IMR-90 (cell line): ENCODE data around the gene SNED1. TPM values are rescaled to one million over a fixed set of nuclear protein-coding genes. Genes with fewer than 3 reads are reported as not detected.

Experiments
- ATAC-seq: fragments of 200-7000 bp; cut with Tn5 transposase; 2 replicates; pipeline ENCODE4 v1.9.1; 2020; ENCODE audit warnings: low read depth, mild to moderate bottlenecking, moderate library complexity
- BruUV-seq: library from RNA; stranded (reverse); fragments of 400-500 nt; replicated peaks from 2 replicates; lab custom pipeline; 2021; lab: Mats Ljungman, UMichigan
- CTCF ChIA-PET: fragments of 300-600 bp; formaldehyde crosslinking; extraction: SDS; loops from one replicate; lab custom pipeline; 2021; ENCODE audit warnings: antibody characterized with exemption; lab: Yijun Ruan, JAX
- POLR2A ChIA-PET: fragments of 300-600 bp; sonication (Branson Sonifier 250); formaldehyde crosslinking; loops from one replicate; lab custom pipeline; 2022; ENCODE audit warnings: antibody characterized with exemption; ENCODE audit not compliant: unreplicated experiment; lab: Charles Lee
- DNase-seq: peaks from one replicate; pipeline ENCODE4 v3.0.0; 2013
- H2AFZ ChIP-seq: replicated peaks from 2 replicates; pipeline ENCODE3; 2013; ENCODE audit warnings: low read length, mild to moderate bottlenecking; ENCODE audit not compliant: poor library complexity
- H2AK5ac ChIP-seq: 2 replicates; pipeline ENCODE4 v1.6.1; 2013; ENCODE audit warnings: low read depth, low read length, inconsistent platforms
- H2AK9ac ChIP-seq: replicated peaks from 2 replicates; pipeline ENCODE3; 2013; ENCODE audit warnings: mild to moderate bottlenecking, low read depth, low read length, moderate library complexity; ENCODE audit not compliant: poor library complexity
- H2BK120ac ChIP-seq: 2 replicates; pipeline ENCODE4 v1.6.1; 2013; ENCODE audit warnings: low read depth, low read length, inconsistent platforms
- H2BK15ac ChIP-seq: 3 replicates; pipeline ENCODE4 v1.6.1; 2013; ENCODE audit warnings: low read depth, low read length, inconsistent platforms
- H2BK20ac ChIP-seq: 2 replicates; pipeline ENCODE4 v1.6.1; 2013; ENCODE audit warnings: low read depth, mild to moderate bottlenecking, inconsistent platforms, low read length, moderate library complexity
- H2BK5ac ChIP-seq: 2 replicates; pipeline ENCODE4 v1.6.1; 2013; ENCODE audit warnings: mild to moderate bottlenecking, low read depth, low read length, inconsistent platforms; ENCODE audit not compliant: poor library complexity, severe bottlenecking
- H3K14ac ChIP-seq: replicated peaks from 2 replicates; pipeline ENCODE4 v1.6.1; 2013; ENCODE audit warnings: low read depth, low read length, inconsistent platforms
- H3K18ac ChIP-seq: 2 replicates; pipeline ENCODE4 v1.6.1; 2013; ENCODE audit warnings: low read depth, low read length, control low read depth
- H3K23ac ChIP-seq: 2 replicates; pipeline ENCODE4 v1.6.1; 2013; ENCODE audit warnings: low read depth, low read length, inconsistent platforms
- H3K27ac ChIP-seq: 2 replicates; pipeline ENCODE4 v1.5.1; 2013; ENCODE audit warnings: mild to moderate bottlenecking, control low read depth, low read length; ENCODE audit not compliant: insufficient read depth
- H3K27me3 ChIP-seq: 2 replicates; pipeline ENCODE4 v1.6.1; 2013; ENCODE audit warnings: low read length; ENCODE audit not compliant: control insufficient read depth, insufficient read depth
- H3K36me3 ChIP-seq: 2 replicates; pipeline ENCODE4 v1.6.1; 2013; ENCODE audit warnings: low read length, mixed read lengths; ENCODE audit not compliant: control insufficient read depth, insufficient read depth
- H3K4ac ChIP-seq: 2 replicates; pipeline ENCODE4 v1.6.1; 2013; ENCODE audit warnings: low read depth, low read length, inconsistent platforms
- H3K4me1 ChIP-seq: 2 replicates; pipeline ENCODE4 v1.6.1; 2013; ENCODE audit warnings: low read length, mixed read lengths; ENCODE audit not compliant: control insufficient read depth, insufficient read depth
- H3K4me2 ChIP-seq: 2 replicates; pipeline ENCODE4 v1.6.1; 2013; ENCODE audit warnings: low read depth, mild to moderate bottlenecking, control low read depth, low read length, moderate library complexity
- H3K4me3 ChIP-seq: 2 replicates; pipeline ENCODE4 v1.5.1; 2013; ENCODE audit warnings: low read depth, mild to moderate bottlenecking, control low read depth, low read length, moderate library complexity; ENCODE audit not compliant: insufficient read depth
- H3K56ac ChIP-seq: 2 replicates; pipeline ENCODE4 v1.6.1; 2013; ENCODE audit warnings: low read length, inconsistent platforms; ENCODE audit not compliant: insufficient read depth; ENCODE audit errors: extremely low read depth
- H3K79me1 ChIP-seq, 2 experiments: 2 replicates each; pipeline ENCODE4 v1.6.1; 2013; ENCODE audit warnings: low read length in 2 of 2, inconsistent platforms in 1 of 2, low read depth in 1 of 2
- H3K9ac ChIP-seq: 2 replicates; pipeline ENCODE4 v1.6.1; 2013; ENCODE audit warnings: low read depth, low read length, control low read depth
- H3K9me1 ChIP-seq: 2 replicates; pipeline ENCODE4 v1.6.1; 2013; ENCODE audit warnings: low read length, inconsistent platforms; ENCODE audit not compliant: insufficient read depth
- H3K9me3 ChIP-seq: 2 replicates; pipeline ENCODE4 v1.6.1; 2013; ENCODE audit warnings: low read length; ENCODE audit not compliant: control insufficient read depth, insufficient read depth
- H4K20me1 ChIP-seq: 2 replicates; pipeline ENCODE4 v1.6.1; 2013; ENCODE audit warnings: low read length, inconsistent platforms; ENCODE audit not compliant: insufficient read depth
- H4K5ac ChIP-seq: 2 replicates; pipeline ENCODE4 v1.6.1; 2013; ENCODE audit warnings: mild to moderate bottlenecking, low read depth, low read length, control low read depth
- H4K8ac ChIP-seq, 2 experiments: 2 replicates each; pipeline ENCODE4 v1.6.1; 2013; ENCODE audit warnings: low read depth in 2 of 2, low read length in 2 of 2, control low read depth in 1 of 2, inconsistent platforms in 1 of 2
- H4K91ac ChIP-seq: 2 replicates; pipeline ENCODE4 v1.6.1; 2013; ENCODE audit warnings: low read depth, low read length, inconsistent platforms; ENCODE audit not compliant: insufficient read depth
- BHLHE40 ChIP-seq: fragments of 150-350 bp; IDR thresholded peaks from 2 replicates; pipeline ENCODE4 v1.6.1; 2016; ENCODE audit warnings: mild to moderate bottlenecking, low read depth, low read length
- CEBPB ChIP-seq: IDR thresholded peaks from 2 replicates; pipeline ENCODE4 v1.6.1; 2012; ENCODE audit warnings: low read depth, low read length, improper control_type of control experiment
- CHD1 ChIP-seq: IDR thresholded peaks from 2 replicates; pipeline ENCODE4 v1.6.1; 2012; ENCODE audit warnings: low read depth, low read length, improper control_type of control experiment
- FOS ChIP-seq: fragments of 150-350 bp; IDR thresholded peaks from 2 replicates; pipeline ENCODE4 v1.6.1; 2016; ENCODE audit warnings: low read depth, low read length
- MAFK ChIP-seq: IDR thresholded peaks from 2 replicates; pipeline ENCODE4 v1.6.1; 2012; ENCODE audit warnings: low read depth, low read length, improper control_type of control experiment
- MAZ ChIP-seq: IDR thresholded peaks from 2 replicates; pipeline ENCODE4 v1.6.1; 2012; ENCODE audit warnings: low read depth, mild to moderate bottlenecking, low read length, improper control_type of control experiment, moderate library complexity, borderline replicate concordance
- MXI1 ChIP-seq: IDR thresholded peaks from 2 replicates; pipeline ENCODE4 v1.6.1; 2012; ENCODE audit warnings: low read depth, mild to moderate bottlenecking, low read length, moderate library complexity, borderline replicate concordance
- NFE2L2 ChIP-seq: fragments of 150-350 bp; IDR thresholded peaks from 2 replicates; pipeline ENCODE4 v1.6.1; 2016; ENCODE audit warnings: low read depth, mild to moderate bottlenecking, low read length
- POLR2A ChIP-seq: IDR thresholded peaks from 2 replicates; pipeline ENCODE4 v1.6.1; 2012; ENCODE audit warnings: mild to moderate bottlenecking, low read depth, low read length
- RAD21 ChIP-seq: IDR thresholded peaks from 2 replicates; pipeline ENCODE4 v1.6.1; 2012; ENCODE audit warnings: low read length, improper control_type of control experiment
- RCOR1 ChIP-seq: IDR thresholded peaks from 2 replicates; pipeline ENCODE4 v1.6.1; 2012; ENCODE audit warnings: mild to moderate bottlenecking, low read length, improper control_type of control experiment; ENCODE audit not compliant: insufficient replicate concordance
- RFX5 ChIP-seq: IDR thresholded peaks from 2 replicates; pipeline ENCODE4 v1.8.0; 2012; ENCODE audit warnings: low read depth, mild to moderate bottlenecking, low read length, moderate library complexity
- SMC3 ChIP-seq: fragments of 150-350 bp; IDR thresholded peaks from 2 replicates; pipeline ENCODE4 v1.6.1; 2016; ENCODE audit warnings: low read depth, mild to moderate bottlenecking, antibody characterized with exemption, low read length, moderate library complexity
- WGBS, 2 experiments: methylation state at CpG; one replicate each; pipeline versions ENCODE4 v1.1.5 to v1.1.7; 2013; ENCODE audit warnings: missing lambda C conversion rate in 2 of 2; ENCODE audit not compliant: insufficient read length in 1 of 2; ENCODE audit errors: extremely low coverage in 2 of 2; 5-methylcytosine and 5-hydroxymethylcytosine counted together
- dilution Hi-C: fragments of 300-500 bp; cut with HindIII; formaldehyde crosslinking; loops from one replicate; pipeline ENCODE4 v1.14.3; 2018; ENCODE audit warnings: low sequenced_read_pairs; ENCODE audit not compliant: unreplicated experiment
- in situ Hi-C: fragments of 300-500 bp; cut with MboI; formaldehyde crosslinking; loops from 3 replicates; pipeline ENCODE4 v1.14.3; 2019; ENCODE audit warnings: low sequenced_read_pairs, inconsistent platforms, mixed read lengths
- intact Hi-C: fragments of 100-400 bp; cut with micrococcal nuclease; formaldehyde crosslinking; loops from 2 replicates; pipeline ENCODE4 v1.10.0; 2022
- polyA plus RNA-seq, 3 experiments: library from polyadenylated mRNA; depleted of rRNA; stranded (reverse); fragments of >200 nt; gene quantifications; 2 replicates each; pipeline ENCODE4 v1.2.3, GENCODE V29; 2012; ENCODE audit warnings: low replicate concordance in 1 of 3
- total RNA-seq: library from RNA; depleted of rRNA; stranded (reverse); fragments of >200 nt; gene quantifications from 2 replicates; pipeline ENCODE4 v1.2.3, GENCODE V29; 2012
- TF ChIP-seq, protein P1 (sequence below): conservative IDR thresholded peaks from 2 replicates; pipeline ENCODE4 v1.5.1; 2012; ENCODE audit warnings: mild to moderate bottlenecking, low read depth, low read length, improper control_type of control experiment
- TF ChIP-seq, protein P2 (sequence below): fragments of 150-350 bp; IDR thresholded peaks from 2 replicates; pipeline ENCODE4 v1.6.1; 2017; ENCODE audit warnings: mild to moderate bottlenecking, antibody characterized with exemption, low read length, low read depth
- TF ChIP-seq, protein P3 (sequence below): fragments of 150-350 bp; IDR thresholded peaks from 2 replicates; pipeline ENCODE4 v1.6.1; 2016; ENCODE audit warnings: low read depth, mild to moderate bottlenecking, low read length, moderate library complexity, borderline replicate concordance

SNED1 gene
- total and polyA plus RNA-seq, 2 of the 4 experiments (the other 2 are of a cell fraction): 1.1 to 3.4 TPM

DNA sequence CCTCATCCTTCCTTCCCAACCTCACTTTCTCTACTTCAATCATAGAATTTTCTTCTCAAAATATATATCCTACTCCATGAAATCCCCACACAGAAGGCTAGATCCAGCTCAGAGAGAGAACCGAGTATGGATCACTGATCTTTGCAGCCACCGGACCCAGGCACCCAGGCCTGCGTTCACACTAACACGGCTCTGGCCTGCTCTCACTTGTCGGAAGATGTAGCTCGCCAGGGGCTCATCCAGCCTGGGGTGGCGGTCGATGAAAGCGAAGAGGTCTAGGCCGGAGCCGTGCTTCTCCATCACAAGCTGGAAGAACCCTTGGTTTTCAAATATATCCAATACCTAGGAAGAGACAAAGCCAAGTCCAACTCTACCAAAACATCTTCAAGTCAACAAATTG is 116.4 kb downstream of the SNED1 start:
- 0 out of 2 replicates have a peak, but pooled peaks cover 3% of the 10 kb centered on the region for H3K9me1 ChIP-seq
- in situ Hi-C loops (no loop called here), dilution Hi-C loops (no loop called here), intact Hi-C loops (no loop called here)
- H3K56ac ChIP-seq: no peak overlapping the region
- H3K27ac ChIP-seq: no peak overlapping the region
- no peak overlapping the region for H4K8ac ChIP-seq
- H2AK5ac ChIP-seq: no peak overlapping the region
- H3K23ac ChIP-seq: no peak overlapping the region
- H3K4me3 ChIP-seq: no peak overlapping the region
- no peak overlapping the region for H2AFZ ChIP-seq
- no peak for ATAC-seq
- no peak overlapping the region for H3K4ac ChIP-seq
- H2BK15ac ChIP-seq: no peak overlapping the region
- H2BK5ac ChIP-seq: no peak overlapping the region
- no CpG with 5 or more reads among the region's 11 CpGs for WGBS, 2 experiments
- H3K79me1 ChIP-seq: 0 out of 4 replicates have a peak, but pooled peaks cover 0 to 2% of the 10 kb centered on the region in 2 experiments
- no TSS peak for BruUV-seq
- H2BK120ac ChIP-seq: no peak overlapping the region
- H3K4me1 ChIP-seq: no peaks in the 10 kb centered on the region
- H4K91ac ChIP-seq: no peak overlapping the region
- H2BK20ac ChIP-seq: no peak overlapping the region
- no peak for DNase-seq
- H4K20me1 ChIP-seq: no peaks in the 10 kb centered on the region
- H4K5ac ChIP-seq: no peak overlapping the region
- peaks cover 1% of the 10 kb centered on the region; the same call in 1 of the 2 replicates for H3K36me3 ChIP-seq
- ChIA-PET CTCF (no interaction called here), POLR2A (no interaction called here)
- no peaks in the 10 kb centered on the region for H3K9me3 ChIP-seq
- H3K18ac ChIP-seq: no peak overlapping the region
- no peak overlapping the region for H2AK9ac ChIP-seq
- no peak overlapping the region for H3K4me2 ChIP-seq
- H3K9ac ChIP-seq: no peak overlapping the region
- no peak overlapping the region for H3K14ac ChIP-seq
- TF ChIP-seq MAZ (no peak), BHLHE40 (no peak), CHD1 (no peak), RAD21 (no peak), MAFK (no peak), RCOR1 (no peak), POLR2A (no peak), NFE2L2 (no peak), SMC3 (no peak), RFX5 (no peak), FOS (no peak), CEBPB (no peak), MXI1 (no peak)
- TF ChIP-seq, protein P1, sequence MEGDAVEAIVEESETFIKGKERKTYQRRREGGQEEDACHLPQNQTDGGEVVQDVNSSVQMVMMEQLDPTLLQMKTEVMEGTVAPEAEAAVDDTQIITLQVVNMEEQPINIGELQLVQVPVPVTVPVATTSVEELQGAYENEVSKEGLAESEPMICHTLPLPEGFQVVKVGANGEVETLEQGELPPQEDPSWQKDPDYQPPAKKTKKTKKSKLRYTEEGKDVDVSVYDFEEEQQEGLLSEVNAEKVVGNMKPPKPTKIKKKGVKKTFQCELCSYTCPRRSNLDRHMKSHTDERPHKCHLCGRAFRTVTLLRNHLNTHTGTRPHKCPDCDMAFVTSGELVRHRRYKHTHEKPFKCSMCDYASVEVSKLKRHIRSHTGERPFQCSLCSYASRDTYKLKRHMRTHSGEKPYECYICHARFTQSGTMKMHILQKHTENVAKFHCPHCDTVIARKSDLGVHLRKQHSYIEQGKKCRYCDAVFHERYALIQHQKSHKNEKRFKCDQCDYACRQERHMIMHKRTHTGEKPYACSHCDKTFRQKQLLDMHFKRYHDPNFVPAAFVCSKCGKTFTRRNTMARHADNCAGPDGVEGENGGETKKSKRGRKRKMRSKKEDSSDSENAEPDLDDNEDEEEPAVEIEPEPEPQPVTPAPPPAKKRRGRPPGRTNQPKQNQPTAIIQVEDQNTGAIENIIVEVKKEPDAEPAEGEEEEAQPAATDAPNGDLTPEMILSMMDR: no peak
- TF ChIP-seq, protein P2, sequence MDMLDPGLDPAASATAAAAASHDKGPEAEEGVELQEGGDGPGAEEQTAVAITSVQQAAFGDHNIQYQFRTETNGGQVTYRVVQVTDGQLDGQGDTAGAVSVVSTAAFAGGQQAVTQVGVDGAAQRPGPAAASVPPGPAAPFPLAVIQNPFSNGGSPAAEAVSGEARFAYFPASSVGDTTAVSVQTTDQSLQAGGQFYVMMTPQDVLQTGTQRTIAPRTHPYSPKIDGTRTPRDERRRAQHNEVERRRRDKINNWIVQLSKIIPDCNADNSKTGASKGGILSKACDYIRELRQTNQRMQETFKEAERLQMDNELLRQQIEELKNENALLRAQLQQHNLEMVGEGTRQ: no peak
- TF ChIP-seq, protein P3, sequence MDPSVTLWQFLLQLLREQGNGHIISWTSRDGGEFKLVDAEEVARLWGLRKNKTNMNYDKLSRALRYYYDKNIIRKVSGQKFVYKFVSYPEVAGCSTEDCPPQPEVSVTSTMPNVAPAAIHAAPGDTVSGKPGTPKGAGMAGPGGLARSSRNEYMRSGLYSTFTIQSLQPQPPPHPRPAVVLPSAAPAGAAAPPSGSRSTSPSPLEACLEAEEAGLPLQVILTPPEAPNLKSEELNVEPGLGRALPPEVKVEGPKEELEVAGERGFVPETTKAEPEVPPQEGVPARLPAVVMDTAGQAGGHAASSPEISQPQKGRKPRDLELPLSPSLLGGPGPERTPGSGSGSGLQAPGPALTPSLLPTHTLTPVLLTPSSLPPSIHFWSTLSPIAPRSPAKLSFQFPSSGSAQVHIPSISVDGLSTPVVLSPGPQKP: no peak
- no peaks in the 10 kb centered on the region for H3K27me3 ChIP-seq
